ENCODE measurements around the gene PDE9A. TPM values are rescaled to one million over a fixed set of nuclear protein-coding genes. Genes with fewer than 3 reads are reported as not detected.

Gene PDE9A
- total RNA-seq, 2 donors from 2014 or later, result 45.9 to 62.4 TPM

DNA sequence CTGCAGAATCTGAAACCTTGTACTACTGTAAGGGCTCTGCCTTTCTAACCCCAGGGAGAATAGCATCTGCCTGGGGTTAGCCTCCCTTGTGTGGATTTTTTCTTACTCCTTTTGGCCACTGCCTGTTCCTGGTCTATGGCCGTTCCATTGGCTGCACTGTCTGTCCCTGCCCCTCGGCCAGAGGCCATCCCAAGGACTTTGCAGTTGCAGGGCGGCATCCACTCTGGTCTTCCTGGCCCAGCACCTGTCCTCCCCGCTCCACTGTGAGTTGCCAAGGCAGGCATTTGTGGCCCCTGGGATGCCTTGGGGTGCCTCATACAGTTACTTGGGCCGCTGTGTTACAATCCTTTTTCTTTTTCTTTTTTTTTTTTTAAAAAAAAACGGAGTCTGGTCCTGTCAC lies 45.8 kb downstream of the PDE9A start:
- no peak overlapping the region for H3K27ac Mint-ChIP-seq
- Histone ChIP-seq H3K27ac (ENCODE audit: low read depth, low read length) (no peak overlapping the region), H3K4me1 (ENCODE audit: control insufficient read depth, insufficient read depth, low read length) (no peaks in the 10 kb centered on the region), H3K4me3 (ENCODE audit: low read length) (no peak overlapping the region), H3K27me3 (ENCODE audit: control insufficient read depth, insufficient read depth, low read length, poor library complexity, severe bottlenecking) (no peaks in the 10 kb centered on the region), H3K36me3 (ENCODE audit: control insufficient read depth, insufficient read depth, low read length) (peaks cover 65% of the 10 kb centered on the region), H3K9ac (ENCODE audit: extremely low read depth, low read length, poor library complexity, severe bottlenecking) (no peak overlapping the region), H3K9me3 (ENCODE audit: control insufficient read depth, low read length) (no peaks in the 10 kb centered on the region)
- no peak for DNase-seq
- H3K36me3 Mint-ChIP-seq (ENCODE audit: low read depth), result peaks cover 83% of the 10 kb centered on the region
- H3K4me1 Mint-ChIP-seq, result no peaks in the 10 kb centered on the region
- H3K4me3 Mint-ChIP-seq, result no peak overlapping the region
- H3K9me3 Mint-ChIP-seq, result peaks cover 2% of the 10 kb centered on the region
- 95 to 100% methylated on average over 4 to 6 of the region's 6 CpGs for WGBS, 2 experiments (ENCODE audit: insufficient coverage in 1 of 2, insufficient read length in 1 of 2)
- TF ChIP-seq CTCF (conservative IDR thresholded peaks at IDR 0.05), result no peak
- no peaks in the 10 kb centered on the region for H3K27me3 Mint-ChIP-seq (ENCODE audit: insufficient read depth)

DNA sequence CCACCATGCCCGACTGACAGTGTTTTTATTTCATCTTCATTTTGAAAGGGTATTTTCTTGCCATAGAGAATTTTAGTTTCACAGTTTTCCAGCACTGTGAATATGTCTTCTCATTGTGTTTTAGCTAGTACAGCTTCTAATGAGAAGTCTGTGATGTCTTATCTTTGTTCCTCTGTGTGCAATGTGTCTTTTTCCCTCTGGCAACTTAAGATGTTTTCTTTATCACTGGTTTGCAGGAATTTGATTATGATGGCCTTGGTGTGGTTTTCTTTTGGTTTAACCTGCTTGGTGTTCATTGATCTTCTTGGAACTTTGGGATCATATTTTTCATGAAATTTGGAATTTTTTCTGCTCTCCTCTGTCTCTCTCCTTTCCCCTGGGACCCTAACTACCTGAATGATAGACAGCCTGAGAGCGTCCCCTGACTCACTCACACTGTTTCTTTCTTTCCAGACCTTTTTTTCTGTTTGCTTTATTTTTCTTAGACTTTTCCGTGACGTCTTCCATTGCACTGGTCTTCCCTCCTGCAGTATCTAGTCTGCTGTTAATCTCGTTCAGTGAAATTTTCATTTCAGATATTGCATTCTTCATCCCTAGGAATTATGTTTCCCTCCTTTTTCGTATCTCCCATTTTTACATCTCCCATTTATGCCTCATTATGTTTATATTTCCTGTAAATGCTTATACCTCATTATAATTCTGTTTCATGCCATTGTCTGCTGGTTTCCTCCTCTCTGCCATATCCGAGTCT lies 48.5 kb downstream of the PDE9A start:
- WGBS, 2 experiments (ENCODE audit: insufficient coverage in 1 of 2, insufficient read length in 1 of 2), result 93 to 97% methylated on average over 6 to 7 of the region's 7 CpGs
- TF ChIP-seq CTCF (conservative IDR thresholded peaks at IDR 0.05), result no peak
- H3K4me1 Mint-ChIP-seq, result no peaks in the 10 kb centered on the region
- Histone ChIP-seq H3K9me3 (ENCODE audit: control insufficient read depth, low read length) (no peaks in the 10 kb centered on the region), H3K27ac (ENCODE audit: low read depth, low read length) (no peak overlapping the region), H3K9ac (ENCODE audit: extremely low read depth, low read length, poor library complexity, severe bottlenecking) (no peak overlapping the region), H3K27me3 (ENCODE audit: control insufficient read depth, insufficient read depth, low read length, poor library complexity, severe bottlenecking) (no peaks in the 10 kb centered on the region), H3K4me1 (ENCODE audit: control insufficient read depth, insufficient read depth, low read length) (no peaks in the 10 kb centered on the region), H3K4me3 (ENCODE audit: low read length) (no peak overlapping the region), H3K36me3 (ENCODE audit: control insufficient read depth, insufficient read depth, low read length) (peaks cover 47% of the 10 kb centered on the region)
- peaks cover 2% of the 10 kb centered on the region for H3K9me3 Mint-ChIP-seq
- no peak overlapping the region for H3K27ac Mint-ChIP-seq
- H3K4me3 Mint-ChIP-seq, result no peak overlapping the region
- no peaks in the 10 kb centered on the region for H3K27me3 Mint-ChIP-seq (ENCODE audit: insufficient read depth)
- peaks cover 70% of the 10 kb centered on the region for H3K36me3 Mint-ChIP-seq (ENCODE audit: low read depth)
- DNase-seq, result no peak

DNA sequence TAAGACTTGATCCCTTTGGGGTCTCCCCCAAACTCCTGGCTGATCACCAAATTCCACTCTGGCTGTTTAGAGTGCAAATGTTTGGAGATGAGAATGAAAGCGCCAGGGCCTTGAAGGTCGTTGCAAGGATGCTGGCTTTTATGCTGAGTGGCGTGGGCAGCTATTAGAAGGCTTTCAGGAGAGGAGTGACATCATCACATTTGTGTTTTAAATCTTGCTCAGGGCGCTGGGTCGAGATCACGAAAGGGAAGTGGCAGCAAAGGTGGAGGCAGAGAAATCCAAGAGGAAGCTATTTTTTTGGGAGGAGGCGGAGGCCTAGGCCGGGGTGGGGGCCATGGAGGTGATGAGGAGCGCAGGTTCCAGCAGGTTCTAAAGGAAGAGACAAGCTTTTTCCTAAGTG lies 49.3 kb downstream of the PDE9A start:
- Histone ChIP-seq H3K36me3 (ENCODE audit: control insufficient read depth, insufficient read depth, low read length) (peaks cover 40% of the 10 kb centered on the region), H3K4me3 (ENCODE audit: low read length) (no peak overlapping the region), H3K27ac (ENCODE audit: low read depth, low read length) (no peak overlapping the region), H3K4me1 (ENCODE audit: control insufficient read depth, insufficient read depth, low read length) (no peaks in the 10 kb centered on the region), H3K27me3 (ENCODE audit: control insufficient read depth, insufficient read depth, low read length, poor library complexity, severe bottlenecking) (no peaks in the 10 kb centered on the region), H3K9me3 (ENCODE audit: control insufficient read depth, low read length) (no peaks in the 10 kb centered on the region), H3K9ac (ENCODE audit: extremely low read depth, low read length, poor library complexity, severe bottlenecking) (no peak overlapping the region)
- peak; percentile 6 for DNase-seq
- H3K36me3 Mint-ChIP-seq (ENCODE audit: low read depth), result peaks cover 66% of the 10 kb centered on the region
- H3K9me3 Mint-ChIP-seq, result peaks cover 2% of the 10 kb centered on the region
- no peak for TF ChIP-seq CTCF (conservative IDR thresholded peaks at IDR 0.05)
- H3K4me1 Mint-ChIP-seq, result no peaks in the 10 kb centered on the region
- 90 to 92% methylated on average over 8 to 9 of the region's 9 CpGs for WGBS, 2 experiments (ENCODE audit: insufficient coverage in 1 of 2, insufficient read length in 1 of 2)
- H3K27ac Mint-ChIP-seq, result peak overlapping the region; percentile 56
- H3K27me3 Mint-ChIP-seq (ENCODE audit: insufficient read depth), result no peaks in the 10 kb centered on the region
- no peak overlapping the region for H3K4me3 Mint-ChIP-seq
